Liver (tissue), 9 donors: Measurements from ENCODE around the gene HMX1. TPM values are rescaled to one million over a fixed set of nuclear protein-coding genes. Genes with fewer than 3 reads are reported as not detected.

Experiments
- DNase-seq: peaks from one replicate; pipeline ENCODE4 v3.0.0-alpha.2; 2017; ENCODE audit warnings: low spot score
- H3K27ac ChIP-seq, 2 donors: one replicate each; pipeline ENCODE4 v1.7.0; 2013; ENCODE audit warnings: inconsistent platforms in 2 of 2, low read length in 2 of 2, control low read depth in 1 of 2, low read depth in 1 of 2, mild to moderate bottlenecking in 1 of 2
- H3K27me3 ChIP-seq, 4 donors: one replicate each; pipeline versions ENCODE4 v1.6.1 to v1.7.0; 2013; ENCODE audit warnings: low read length in 3 of 4, inconsistent platforms in 1 of 4, mild to moderate bottlenecking in 1 of 4, moderate library complexity in 1 of 4; ENCODE audit not compliant: control insufficient read depth in 4 of 4, insufficient read depth in 4 of 4
- H3K36me3 ChIP-seq, 4 donors: one replicate each; pipeline versions ENCODE4 v1.6.1 to v1.7.0; 2013; ENCODE audit warnings: low read length in 3 of 4, mild to moderate bottlenecking in 3 of 4, low read depth in 1 of 4, moderate library complexity in 1 of 4; ENCODE audit not compliant: control insufficient read depth in 4 of 4, insufficient read depth in 3 of 4
- H3K4me1 ChIP-seq, 4 donors: one replicate each; pipeline versions ENCODE4 v1.6.1 to v1.7.0; 2013; ENCODE audit warnings: low read length in 3 of 4, mild to moderate bottlenecking in 3 of 4, moderate library complexity in 1 of 4; ENCODE audit not compliant: control insufficient read depth in 4 of 4, insufficient read depth in 4 of 4
- H3K4me3 ChIP-seq, 3 donors: one replicate each; pipeline versions ENCODE4 v1.6.1 to v1.7.0; 2013; ENCODE audit warnings: low read length in 3 of 3, control low read depth in 1 of 3, low read depth in 1 of 3, mild to moderate bottlenecking in 1 of 3
- H3K9ac ChIP-seq, 2 donors: one replicate each; pipeline ENCODE4 v1.7.0; 2013; ENCODE audit warnings: low read length in 2 of 2, mild to moderate bottlenecking in 2 of 2, moderate library complexity in 2 of 2, control low read depth in 1 of 2, low read depth in 1 of 2
- H3K9me3 ChIP-seq, 4 donors: one replicate each; pipeline versions ENCODE4 v1.6.1 to v1.7.0; 2013; ENCODE audit warnings: low read length in 3 of 4; ENCODE audit not compliant: control insufficient read depth in 4 of 4
- CTCF ChIP-seq: fragments of 150-350 bp; IDR thresholded peaks from 2 replicates; pipeline ENCODE4 v1.5.1; 2017; ENCODE audit warnings: improper control_type of control experiment, low read depth, low read length; ENCODE audit not compliant: missing input control
- EGR1 ChIP-seq, 2 donors: IDR thresholded peaks; 2 replicates each; pipeline ENCODE4 v1.6.1; 2016 to 2018; ENCODE audit warnings: antibody characterized with exemption in 2 of 2, low read depth in 2 of 2
- FOXA1 ChIP-seq: IDR thresholded peaks from 2 replicates; pipeline ENCODE4 v1.6.1; 2016; ENCODE audit warnings: antibody characterized with exemption
- FOXA2 ChIP-seq: IDR thresholded peaks from 2 replicates; pipeline ENCODE4 v1.6.1; 2016; ENCODE audit warnings: antibody characterized with exemption
- GABPA ChIP-seq, 2 donors: IDR thresholded peaks in 1 of 2; conservative IDR thresholded peaks in 1 of 2; 2 replicates each; pipeline ENCODE4 v1.6.1; 2016; ENCODE audit warnings: antibody characterized with exemption in 2 of 2, mild to moderate bottlenecking in 1 of 2, moderate library complexity in 1 of 2
- HNF4A ChIP-seq, 2 donors: conservative IDR thresholded peaks; 2 replicates each; pipeline ENCODE4 v1.6.1; 2016; ENCODE audit warnings: antibody characterized with exemption in 2 of 2, mild to moderate bottlenecking in 2 of 2
- HNF4G ChIP-seq: IDR thresholded peaks from 2 replicates; pipeline ENCODE4 v1.6.1; 2016; ENCODE audit warnings: antibody characterized with exemption
- JUND ChIP-seq, 2 donors: IDR thresholded peaks; 2 replicates each; pipeline ENCODE4 v1.6.1; 2016; ENCODE audit warnings: antibody characterized with exemption in 2 of 2
- MAX ChIP-seq: IDR thresholded peaks from 2 replicates; pipeline ENCODE4 v1.6.1; 2016; ENCODE audit warnings: antibody characterized with exemption
- NR2F2 ChIP-seq: IDR thresholded peaks from 2 replicates; pipeline ENCODE4 v1.6.1; 2016; ENCODE audit warnings: antibody characterized with exemption
- RAD21 ChIP-seq, 2 donors: IDR thresholded peaks; 2 replicates each; pipeline ENCODE4 v1.6.1; 2016; ENCODE audit warnings: antibody characterized with exemption in 2 of 2, mild to moderate bottlenecking in 2 of 2
- REST ChIP-seq: IDR thresholded peaks from 2 replicates; pipeline ENCODE4 v1.6.1; 2016; ENCODE audit warnings: antibody characterized with exemption, mild to moderate bottlenecking
- SP1 ChIP-seq: IDR thresholded peaks from 2 replicates; pipeline ENCODE4 v1.6.1; 2018; ENCODE audit warnings: antibody characterized with exemption, mild to moderate bottlenecking
- TAF1 ChIP-seq: conservative IDR thresholded peaks from 2 replicates; pipeline ENCODE4 v1.6.1; 2016; ENCODE audit warnings: antibody characterized with exemption, mild to moderate bottlenecking
- YY1 ChIP-seq: IDR thresholded peaks from 2 replicates; pipeline ENCODE4 v1.6.1; 2016; ENCODE audit warnings: antibody characterized with exemption, mild to moderate bottlenecking
- ZBTB33 ChIP-seq: IDR thresholded peaks from 2 replicates; pipeline ENCODE4 v1.6.1; 2016; ENCODE audit warnings: antibody characterized with exemption
- WGBS: extraction: QIAGEN DNeasy Blood & Tissue Kit; methylation state at CpG from one replicate; pipeline ENCODE4 v1.1.7; 2013; 5-methylcytosine and 5-hydroxymethylcytosine counted together
- polyA plus RNA-seq, 2 donors: library from polyadenylated mRNA; stranded (reverse) in 1 of 2; unstranded in 1 of 2; fragments of 200-250 nt in 1 of 2; fragments of >200 nt in 1 of 2; fragmentation: Nextera tagmentation in 1 of 2; extraction: Ambion mirVana in 1 of 2; gene quantifications; one replicate each; pipeline versions ENCODE4 v1.2.1 to v1.2.3, GENCODE V29; 2013 to 2015
- total RNA-seq, 2 donors: library from RNA; depleted of rRNA; stranded (reverse); fragments of >200 nt; gene quantifications; one replicate each; pipeline ENCODE4 v1.2.3, GENCODE V29; 2014
- donor health status: healthy.
- donor health status: healthy.
- donor health status: healthy.
- donor health status: healthy.
- donor health status: healthy.

Gene HMX1
- total and polyA plus RNA-seq, 4 donors, result not detected

GRCh38 chr4:8894424-8894816 is 22.8 kb upstream of the HMX1 start:
- peaks cover 0 to 17% (median 6%) of the 10 kb centered on the region in 4 donors for H3K4me1 ChIP-seq
- no peak overlapping the region for H3K9ac ChIP-seq
- no peak for DNase-seq
- no peak overlapping the region for H3K27ac ChIP-seq
- no peak for TF ChIP-seq MAX
- no peak for TF ChIP-seq ZBTB33
- TF ChIP-seq HNF4A (conservative IDR thresholded peaks at IDR 0.05), result no peak
- no peak for TF ChIP-seq EGR1 (IDR thresholded peaks at IDR 0.05; ENCODE audit: low read depth in 2 of 2)
- TF ChIP-seq REST, result no peak
- no peak for TF ChIP-seq RAD21 (IDR thresholded peaks at IDR 0.05)
- no peak for TF ChIP-seq HNF4G
- TF ChIP-seq FOXA2, result no peak
- TF ChIP-seq YY1, result no peak
- WGBS, result 6% methylated on average over 14 of the region's 14 CpGs
- no peaks in the 10 kb centered on the region for H3K36me3 ChIP-seq
- H3K27me3 ChIP-seq, result peaks cover 0 to 25% (median 4%) of the 10 kb centered on the region in 4 donors
- H3K9me3 ChIP-seq, result no peaks in the 10 kb centered on the region
- no peak overlapping the region for H3K4me3 ChIP-seq

- peaks cover 0 to 17% (median 6%) of the 10 kb centered on the region in 4 donors for H3K4me1 ChIP-seq
- no peak overlapping the region for H3K9ac ChIP-seq
- no peaks in the 10 kb centered on the region for H3K36me3 ChIP-seq
- DNase-seq, result no peak
- no peak overlapping the region for H3K27ac ChIP-seq
- H3K9me3 ChIP-seq, result no peaks in the 10 kb centered on the region
- peaks cover 0 to 26% (median 4%) of the 10 kb centered on the region in 4 donors for H3K27me3 ChIP-seq
- 2% methylated on average over 68 of the region's 68 CpGs for WGBS
- no peak overlapping the region for H3K4me3 ChIP-seq
- TF ChIP-seq TAF1, result no peak
- TF ChIP-seq RAD21 (IDR thresholded peaks at IDR 0.05), result no peak
- TF ChIP-seq MAX, result no peak
- TF ChIP-seq CTCF, result no peak
- TF ChIP-seq HNF4A (conservative IDR thresholded peaks at IDR 0.05), result no peak
- TF ChIP-seq HNF4G, result no peak
- TF ChIP-seq GABPA (IDR thresholded peaks at IDR 0.05 in 1 of 2, conservative IDR thresholded peaks at IDR 0.05 in 1 of 2), result no peak
- TF ChIP-seq YY1, result no peak
- no peak for TF ChIP-seq JUND (IDR thresholded peaks at IDR 0.05)
- TF ChIP-seq REST, result no peak
- TF ChIP-seq SP1, result no peak
- no peak for TF ChIP-seq ZBTB33
- TF ChIP-seq NR2F2, result no peak
- no peak for TF ChIP-seq FOXA1
These were observed 22.2 kb upstream of the HMX1 start for GRCh38 chr4:8893624-8894423.
